ENCODE measurements around the gene N4BP2L1.
"Not testable (repeated sequence)": the region's sequence is repeated elsewhere in the genome, so short reads cannot be mapped to it uniquely, and the experiment has no call there.

Gene N4BP2L1

GRCh38 chr13:32384702-32385101, 43.2 kb downstream of the N4BP2L1 start:
- no peak for DNase-seq

- no peak for DNase-seq
Observed at GRCh38 chr13:32383836-32384618, 43.9 kb downstream of the N4BP2L1 start.

GRCh38 chr13:32381539-32381938, 46.4 kb downstream of the N4BP2L1 start:
- DNase-seq: no peak

- DNase-seq: no peak
Observed at GRCh38 chr13:32378012-32378411, 49.9 kb downstream of the N4BP2L1 start.

GRCh38 chr13:32376642-32377415, 51.1 kb downstream of the N4BP2L1 start:
- no peak for DNase-seq

- no peak for DNase-seq
Observed at GRCh38 chr13:32370805-32371204, 57.1 kb downstream of the N4BP2L1 start.

GRCh38 chr13:32362574-32362973, 65.4 kb downstream of the N4BP2L1 start:
- no peak for DNase-seq

GRCh38 chr13:32355935-32356334, 72.0 kb downstream of the N4BP2L1 start:
- DNase-seq: not testable (repeated sequence)

GRCh38 chr13:32354040-32354439, 73.9 kb downstream of the N4BP2L1 start:
- DNase-seq: no peak

GRCh38 chr13:32350839-32351441, 77.0 kb downstream of the N4BP2L1 start:
- DNase-seq: not testable (repeated sequence)

Data from NCI-H1048 (cell line).